ENCODE results near the gene PPP6R1. TPM values are rescaled to one million over a fixed set of nuclear protein-coding genes. Genes with fewer than 3 reads are reported as not detected.

PPP6R1 gene
- total and polyA plus RNA-seq, 2 of the 13 experiments (the other 11 are each of a cell fraction or from before 2014, with no cell fraction given) = 25.8 to 54.0 TPM

DNA sequence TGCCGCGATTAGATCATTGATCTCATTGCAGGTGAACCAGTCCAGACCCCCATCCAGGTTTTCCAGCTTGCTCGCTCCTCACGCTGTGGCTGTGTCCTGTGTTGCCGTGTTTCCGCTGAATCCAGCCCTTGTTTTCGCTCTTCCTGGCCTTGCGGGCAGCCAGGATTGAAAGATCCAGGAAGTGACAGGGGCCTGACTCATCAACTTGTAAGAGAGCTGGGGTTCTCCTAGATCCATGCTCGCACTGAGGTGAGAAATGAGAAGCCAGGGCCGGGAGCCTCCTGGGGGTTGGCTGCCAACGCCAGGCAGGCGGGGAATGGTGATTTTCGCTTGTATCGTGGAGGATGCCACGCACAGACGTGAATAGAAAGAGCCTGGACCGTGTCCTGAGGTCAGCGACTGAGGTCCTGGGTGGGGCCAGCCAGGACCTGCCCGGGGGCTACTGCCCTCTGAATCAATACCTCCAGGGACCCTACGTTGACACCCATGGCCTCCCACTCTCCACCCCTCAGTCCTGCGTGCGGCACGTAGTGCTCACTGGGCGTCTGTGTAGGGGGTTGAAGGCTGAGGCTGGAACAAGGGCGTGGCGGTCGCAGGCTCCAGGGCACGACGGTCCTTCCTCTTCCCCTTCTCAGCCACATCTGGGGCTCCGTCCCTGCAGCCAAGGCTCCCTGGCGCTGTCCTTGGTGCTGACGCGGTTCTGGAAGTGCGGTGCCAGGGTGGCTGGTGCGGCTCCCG lies 42.2 kb downstream of the PPP6R1 start (continued):
- TF ChIP-seq, protein P1, sequence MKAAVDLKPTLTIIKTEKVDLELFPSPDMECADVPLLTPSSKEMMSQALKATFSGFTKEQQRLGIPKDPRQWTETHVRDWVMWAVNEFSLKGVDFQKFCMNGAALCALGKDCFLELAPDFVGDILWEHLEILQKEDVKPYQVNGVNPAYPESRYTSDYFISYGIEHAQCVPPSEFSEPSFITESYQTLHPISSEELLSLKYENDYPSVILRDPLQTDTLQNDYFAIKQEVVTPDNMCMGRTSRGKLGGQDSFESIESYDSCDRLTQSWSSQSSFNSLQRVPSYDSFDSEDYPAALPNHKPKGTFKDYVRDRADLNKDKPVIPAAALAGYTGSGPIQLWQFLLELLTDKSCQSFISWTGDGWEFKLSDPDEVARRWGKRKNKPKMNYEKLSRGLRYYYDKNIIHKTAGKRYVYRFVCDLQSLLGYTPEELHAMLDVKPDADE (CRISPR knock-in tag; IDR thresholded peaks at IDR 0.05) = no peak; the same call in none of the 2 replicates
- TF ChIP-seq BRCA1 (CRISPR knock-in tag; IDR thresholded peaks at IDR 0.05) (peak; percentile 99), ZNF746 (CRISPR knock-in tag; IDR thresholded peaks at IDR 0.05) (peak; percentile 44; the same call in 1 of the 2 replicates), ZSCAN31 (CRISPR knock-in tag; IDR thresholded peaks at IDR 0.05; ENCODE audit: low read depth) (no peak; the same call in 1 of the 2 replicates), ZNF3 (CRISPR knock-in tag; IDR thresholded peaks at IDR 0.05) (peak; percentile 71; the same call in 1 of the 2 replicates), ZSCAN9 (CRISPR knock-in tag; IDR thresholded peaks at IDR 0.05; ENCODE audit: borderline replicate concordance) (peak; percentile 98), ZNF180 (CRISPR knock-in tag; IDR thresholded peaks at IDR 0.05; ENCODE audit: borderline replicate concordance, low read depth) (no peak), PRPF4 (IDR thresholded peaks at IDR 0.05; ENCODE audit: low read depth, low read length, poor library complexity, severe bottlenecking) (no peak), ZNF382 (CRISPR knock-in tag; IDR thresholded peaks at IDR 0.05; ENCODE audit: borderline replicate concordance) (no peak), YEATS4 (CRISPR knock-in tag; IDR thresholded peaks at IDR 0.05; ENCODE audit: borderline replicate concordance) (peak; percentile 78; the same call in 1 of the 2 replicates), SRSF4 (IDR thresholded peaks at IDR 0.05; ENCODE audit: low read depth, low read length, poor library complexity, severe bottlenecking) (no peak), KLF13 (CRISPR knock-in tag; IDR thresholded peaks at IDR 0.05) (no peak; the same call in 1 of the 2 replicates), ETV6 (CRISPR knock-in tag; conservative IDR thresholded peaks at IDR 0.05) (peak; percentile 98), CEBPG (CRISPR knock-in tag; IDR thresholded peaks at IDR 0.05) (peak; percentile 73), PITX1 (CRISPR knock-in tag; IDR thresholded peaks at IDR 0.05) (peak; percentile 82), NFE2L1 (CRISPR knock-in tag; IDR thresholded peaks at IDR 0.05; ENCODE audit: borderline replicate concordance) (peak; percentile 87; the same call in 1 of the 2 replicates), ZNF557 (CRISPR knock-in tag; IDR thresholded peaks at IDR 0.05) (peak; percentile 96), RBM22 (optimal IDR thresholded peaks at IDR 0.05; ENCODE audit: low read length) (no peak), CENPT (CRISPR knock-in tag; IDR thresholded peaks at IDR 0.05; ENCODE audit: low read depth) (peak; percentile 89), MTA1 (CRISPR knock-in tag; IDR thresholded peaks at IDR 0.05; ENCODE audit: borderline replicate concordance) (peak; percentile 18; the same call in 1 of the 2 replicates), TBX2 (CRISPR knock-in tag; IDR thresholded peaks at IDR 0.05; ENCODE audit: borderline replicate concordance) (peak; percentile 63; the same call in 1 of the 2 replicates)
- TF ChIP-seq, protein P2, sequence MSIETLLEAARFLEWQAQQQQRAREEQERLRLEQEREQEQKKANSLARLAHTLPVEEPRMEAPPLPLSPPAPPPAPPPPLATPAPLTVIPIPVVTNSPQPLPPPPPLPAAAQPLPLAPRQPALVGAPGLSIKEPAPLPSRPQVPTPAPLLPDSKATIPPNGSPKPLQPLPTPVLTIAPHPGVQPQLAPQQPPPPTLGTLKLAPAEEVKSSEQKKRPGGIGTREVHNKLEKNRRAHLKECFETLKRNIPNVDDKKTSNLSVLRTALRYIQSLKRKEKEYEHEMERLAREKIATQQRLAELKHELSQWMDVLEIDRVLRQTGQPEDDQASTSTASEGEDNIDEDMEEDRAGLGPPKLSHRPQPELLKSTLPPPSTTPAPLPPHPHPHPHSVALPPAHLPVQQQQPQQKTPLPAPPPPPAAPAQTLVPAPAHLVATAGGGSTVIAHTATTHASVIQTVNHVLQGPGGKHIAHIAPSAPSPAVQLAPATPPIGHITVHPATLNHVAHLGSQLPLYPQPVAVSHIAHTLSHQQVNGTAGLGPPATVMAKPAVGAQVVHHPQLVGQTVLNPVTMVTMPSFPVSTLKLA (IDR thresholded peaks at IDR 0.05) = peak; percentile 65
- TF ChIP-seq, protein P3, sequence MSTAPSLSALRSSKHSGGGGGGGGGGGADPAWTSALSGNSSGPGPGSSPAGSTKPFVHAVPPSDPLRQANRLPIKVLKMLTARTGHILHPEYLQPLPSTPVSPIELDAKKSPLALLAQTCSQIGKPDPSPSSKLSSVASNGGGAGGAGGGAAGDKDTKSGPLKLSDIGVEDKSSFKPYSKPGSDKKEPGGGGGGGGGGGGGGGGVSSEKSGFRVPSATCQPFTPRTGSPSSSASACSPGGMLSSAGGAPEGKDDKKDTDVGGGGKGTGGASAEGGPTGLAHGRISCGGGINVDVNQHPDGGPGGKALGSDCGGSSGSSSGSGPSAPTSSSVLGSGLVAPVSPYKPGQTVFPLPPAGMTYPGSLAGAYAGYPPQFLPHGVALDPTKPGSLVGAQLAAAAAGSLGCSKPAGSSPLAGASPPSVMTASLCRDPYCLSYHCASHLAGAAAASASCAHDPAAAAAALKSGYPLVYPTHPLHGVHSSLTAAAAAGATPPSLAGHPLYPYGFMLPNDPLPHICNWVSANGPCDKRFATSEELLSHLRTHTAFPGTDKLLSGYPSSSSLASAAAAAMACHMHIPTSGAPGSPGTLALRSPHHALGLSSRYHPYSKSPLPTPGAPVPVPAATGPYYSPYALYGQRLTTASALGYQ (CRISPR knock-in tag; IDR thresholded peaks at IDR 0.05) = no peak; the same call in 1 of the 2 replicates
- TF ChIP-seq, protein P4, sequence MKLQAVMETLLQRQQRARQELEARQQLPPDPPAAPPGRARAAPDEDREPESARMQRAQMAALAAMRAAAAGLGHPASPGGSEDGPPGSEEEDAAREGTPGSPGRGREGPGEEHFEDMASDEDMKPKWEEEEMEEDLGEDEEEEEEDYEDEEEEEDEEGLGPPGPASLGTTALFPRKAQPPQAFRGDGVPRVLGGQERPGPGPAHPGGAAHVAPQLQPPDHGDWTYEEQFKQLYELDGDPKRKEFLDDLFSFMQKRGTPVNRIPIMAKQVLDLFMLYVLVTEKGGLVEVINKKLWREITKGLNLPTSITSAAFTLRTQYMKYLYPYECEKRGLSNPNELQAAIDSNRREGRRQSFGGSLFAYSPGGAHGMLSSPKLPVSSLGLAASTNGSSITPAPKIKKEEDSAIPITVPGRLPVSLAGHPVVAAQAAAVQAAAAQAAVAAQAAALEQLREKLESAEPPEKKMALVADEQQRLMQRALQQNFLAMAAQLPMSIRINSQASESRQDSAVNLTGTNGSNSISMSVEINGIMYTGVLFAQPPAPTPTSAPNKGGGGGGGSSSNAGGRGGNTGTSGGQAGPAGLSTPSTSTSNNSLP (IDR thresholded peaks at IDR 0.05; ENCODE audit: low read depth, low read length) = peak; percentile 98
